Suprapubic skin (tissue), 4 donors: ENCODE data around the gene TMEM235.

Experiments used
- CTCF ChIP-seq, 2 donors: fragments of 200-600 bp in 1 of 2; fragments of 450-650 bp in 1 of 2; sonication (generic) in 1 of 2; IDR thresholded peaks; one replicate each; pipeline ENCODE4 v1.5.1; 2016 to 2019; ENCODE audit warnings: antibody characterized with exemption in 2 of 2, mild to moderate bottlenecking in 1 of 2, moderate library complexity in 1 of 2
- EP300 ChIP-seq: sonication (generic); formaldehyde crosslinking; IDR thresholded peaks from one replicate; pipeline ENCODE4 v1.6.1; 2017; ENCODE audit warnings: antibody characterized with exemption
- POLR2A ChIP-seq, 2 donors: fragments of 450-650 bp; IDR thresholded peaks; one replicate each; pipeline ENCODE4 v1.6.1; 2017; ENCODE audit warnings: antibody characterized with exemption in 2 of 2, mild to moderate bottlenecking in 2 of 2, moderate library complexity in 2 of 2
- POLR2AphosphoS5 ChIP-seq, 3 donors: sonication (generic); formaldehyde crosslinking; IDR thresholded peaks; one replicate each; pipeline ENCODE4 v1.6.1; 2017; ENCODE audit warnings: antibody characterized with exemption in 3 of 3

DNA sequence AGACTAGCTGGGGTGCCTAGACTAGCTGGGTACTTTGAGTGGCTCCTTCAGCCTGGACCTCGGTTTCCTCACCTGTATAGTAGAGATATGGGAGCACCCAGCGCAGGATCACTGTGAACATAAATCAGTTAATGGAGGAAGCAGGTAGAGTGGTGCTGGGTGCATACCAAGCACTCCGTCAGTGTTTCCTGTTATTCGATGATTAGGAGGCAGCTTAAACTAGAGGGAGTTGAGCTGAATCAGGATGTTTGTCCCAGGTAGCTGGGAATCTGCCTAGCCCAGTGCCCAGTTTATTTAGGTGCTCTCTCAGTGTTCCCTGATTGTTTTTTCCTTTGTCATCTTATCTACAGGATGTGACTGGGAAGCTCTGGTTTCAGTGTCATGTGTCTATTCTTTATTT is 8.4 kb upstream of the TMEM235 start:
- no peak for TF ChIP-seq POLR2A (IDR thresholded peaks at IDR 0.05)
- no peak for TF ChIP-seq POLR2AphosphoS5 (IDR thresholded peaks at IDR 0.05)
- TF ChIP-seq EP300: no peak
- TF ChIP-seq CTCF (IDR thresholded peaks at IDR 0.05): no peak
